ENCODE data around the gene MMP14.

DNA sequence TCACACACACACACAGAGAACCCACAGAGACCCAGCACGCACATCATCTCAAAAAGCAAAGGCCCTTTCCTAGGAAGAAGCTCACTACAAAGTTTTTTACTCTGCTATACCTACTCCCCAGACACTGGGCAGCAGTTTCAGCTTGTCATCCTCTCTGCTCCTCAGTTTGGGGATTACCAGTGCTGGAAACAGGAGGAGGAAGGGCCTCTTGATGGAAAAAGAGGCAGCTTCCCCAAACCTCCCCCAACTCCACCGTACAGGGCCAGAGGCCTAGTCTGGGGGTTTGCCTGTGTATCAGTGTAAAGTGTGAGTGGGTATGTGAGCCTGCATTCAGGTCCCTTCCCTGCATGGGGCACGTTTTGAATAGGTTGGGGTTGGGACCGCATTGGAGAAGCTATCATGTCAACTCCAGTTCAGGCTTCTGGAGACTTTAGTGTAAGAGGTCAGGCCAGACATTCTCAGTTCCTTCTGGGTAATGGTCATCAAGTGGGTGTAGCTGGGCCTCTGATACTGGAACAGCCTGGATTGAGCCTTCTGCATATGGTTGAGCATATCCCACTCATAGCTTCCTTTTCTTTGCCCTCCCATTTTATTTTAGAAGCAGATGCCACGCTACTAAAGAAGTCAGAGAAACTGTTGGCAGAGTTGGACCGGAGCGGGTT is 47.8 kb downstream of the MMP14 start:
- TF ChIP-seq POLR2A (IDR thresholded peaks at IDR 0.05; ENCODE audit: low read length) (no peak), GATA1 (IDR thresholded peaks at IDR 0.05; ENCODE audit: low read depth, low read length) (no peak)

Data from erythroblast (primary cell).